ENCODE data around the gene SAPCD2.

Gene SAPCD2

DNA sequence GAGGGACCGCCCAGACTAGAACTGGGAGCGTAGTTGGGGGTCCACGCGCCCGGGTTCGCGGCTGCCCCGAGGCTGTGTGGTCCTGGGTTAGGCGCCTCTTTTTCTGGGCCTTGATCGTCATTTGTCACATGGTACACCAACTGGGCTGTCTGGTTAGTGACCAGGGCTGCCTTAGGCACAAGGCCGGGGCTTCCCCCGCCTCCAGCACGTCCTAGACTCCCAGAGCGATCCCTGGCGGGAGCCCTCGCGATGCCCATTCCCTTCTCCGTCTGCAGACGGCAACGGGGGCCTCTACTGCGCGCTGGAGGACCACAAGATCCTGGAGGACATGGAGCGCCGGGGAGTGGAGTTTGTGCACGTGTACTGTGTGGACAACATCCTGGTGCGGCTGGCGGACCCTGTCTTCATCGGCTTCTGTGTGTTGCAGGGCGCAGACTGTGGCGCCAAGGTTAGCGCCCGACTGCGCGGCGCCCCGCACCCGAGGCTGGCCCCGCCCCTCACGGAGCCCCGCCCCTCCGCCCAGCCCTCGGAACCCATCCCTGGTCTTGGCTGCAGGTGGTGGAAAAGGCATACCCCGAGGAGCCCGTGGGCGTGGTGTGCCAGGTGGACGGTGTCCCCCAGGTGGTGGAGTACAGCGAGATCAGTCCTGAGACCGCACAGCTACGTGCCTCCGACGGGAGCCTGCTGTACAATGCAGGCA is 8.5 kb upstream of the SAPCD2 start:
- Mint-ChIP-seq H3K9me3 (no peaks in the 10 kb centered on the region), H3K27ac (no peak overlapping the region), H3K4me3 (peak overlapping the region; percentile 51), H3K27me3 (ENCODE audit: low read depth) (no peaks in the 10 kb centered on the region), H3K36me3 (ENCODE audit: low read depth) (peaks cover 8% of the 10 kb centered on the region), H3K4me1 (ENCODE audit: low read depth) (peaks cover 5% of the 10 kb centered on the region)

DNA sequence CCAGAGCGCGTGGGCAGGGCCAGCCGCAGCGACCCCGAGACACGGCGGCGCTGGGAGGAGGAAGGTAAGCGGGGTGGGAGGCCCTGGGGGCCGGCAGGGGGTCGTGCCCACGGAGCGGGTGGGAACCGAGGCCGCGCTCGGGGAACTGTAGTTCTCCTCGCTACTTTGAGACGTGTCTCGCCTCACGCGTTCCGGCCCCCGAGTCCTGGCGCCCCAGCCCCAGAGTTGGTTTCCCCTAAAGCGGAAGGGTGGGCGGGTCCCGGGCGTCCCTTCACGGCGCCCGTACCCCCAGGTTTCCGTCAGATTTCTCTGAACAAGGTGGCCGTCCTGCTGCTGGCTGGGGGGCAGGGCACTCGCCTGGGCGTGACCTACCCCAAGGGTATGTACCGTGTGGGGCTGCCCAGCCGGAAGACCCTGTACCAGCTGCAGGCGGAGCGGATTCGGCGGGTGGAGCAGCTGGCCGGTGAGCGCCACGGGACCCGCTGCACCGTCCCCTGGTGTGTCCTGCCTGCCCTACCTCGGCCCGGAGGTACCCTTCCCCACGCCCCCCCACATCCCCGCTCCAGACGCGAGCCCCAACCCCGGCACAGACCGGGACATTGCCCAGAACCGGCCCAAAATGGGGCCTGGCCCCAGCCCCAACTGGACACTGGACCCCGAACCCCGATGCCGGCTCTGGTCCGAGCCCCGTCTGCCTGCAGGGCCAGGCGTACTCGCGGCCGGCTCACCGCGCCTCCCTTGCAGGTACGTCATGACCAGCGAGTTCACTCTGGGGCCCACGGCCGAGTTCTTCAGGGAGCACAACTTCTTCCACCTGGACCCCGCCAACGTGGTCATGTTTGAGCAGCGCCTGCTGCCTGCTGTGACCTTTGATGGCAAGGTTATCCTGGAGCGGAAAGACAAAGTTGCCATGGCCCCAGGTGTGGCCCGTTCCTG is 7.7 kb upstream of the SAPCD2 start:
- Mint-ChIP-seq H3K27ac (no peak overlapping the region), H3K4me3 (peak overlapping the region; percentile 72), H3K27me3 (ENCODE audit: low read depth) (no peaks in the 10 kb centered on the region), H3K9me3 (no peaks in the 10 kb centered on the region), H3K4me1 (ENCODE audit: low read depth) (peaks cover 5% of the 10 kb centered on the region), H3K36me3 (ENCODE audit: low read depth) (peaks cover 8% of the 10 kb centered on the region)

DNA sequence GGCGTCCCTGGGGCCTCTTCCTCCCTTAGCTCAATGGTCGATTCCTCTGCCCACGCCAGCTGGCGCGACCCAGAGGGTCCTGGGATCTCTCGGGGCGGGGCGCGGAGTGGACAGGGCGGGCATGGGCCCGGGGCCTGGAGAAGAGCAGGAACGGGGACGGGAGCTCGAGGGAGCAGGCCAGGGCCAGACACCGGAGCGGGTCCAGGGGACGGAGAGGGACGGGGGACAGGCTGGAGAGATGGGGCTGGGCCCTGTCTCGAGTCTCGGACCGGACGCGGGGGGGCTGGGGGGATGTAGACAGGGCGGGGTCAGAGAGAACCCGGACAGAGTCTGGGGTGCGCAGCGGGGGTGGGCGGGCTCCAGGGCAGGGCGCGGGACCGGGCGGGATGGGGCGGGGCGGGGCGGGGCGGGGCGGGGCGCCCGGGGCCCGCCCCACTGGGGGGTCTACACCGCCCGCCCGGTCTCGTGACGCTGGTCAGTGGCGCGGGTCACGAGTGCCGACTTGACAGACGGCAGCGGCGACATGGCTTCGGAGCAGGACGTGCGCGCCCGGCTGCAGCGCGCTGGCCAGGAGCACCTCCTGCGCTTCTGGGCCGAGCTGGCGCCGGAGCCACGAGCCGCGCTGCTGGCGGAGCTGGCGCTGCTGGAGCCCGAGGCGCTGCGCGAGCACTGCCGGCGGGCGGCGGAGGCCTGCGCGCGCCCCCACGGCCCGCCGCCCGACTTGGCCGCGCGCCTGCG is 6.8 kb upstream of the SAPCD2 start, which contains the start of gene UAP1L1:
TSS of gene UAP1L1 (plus strand) at position 508 of the 738 bp plus-strand sequence. CDS start at position 524, 16 bp downstream.
- H3K36me3 Mint-ChIP-seq (ENCODE audit: low read depth): peaks cover 8% of the 10 kb centered on the region
- H3K4me1 Mint-ChIP-seq (ENCODE audit: low read depth): peaks cover 5% of the 10 kb centered on the region
- H3K9me3 Mint-ChIP-seq: no peaks in the 10 kb centered on the region
- H3K27ac Mint-ChIP-seq: no peak within 1 kb of the TSS
- H3K27me3 Mint-ChIP-seq (ENCODE audit: low read depth): no peaks in the 10 kb centered on the region
- H3K4me3 Mint-ChIP-seq: peak within 1 kb of the TSS; percentile 72

DNA sequence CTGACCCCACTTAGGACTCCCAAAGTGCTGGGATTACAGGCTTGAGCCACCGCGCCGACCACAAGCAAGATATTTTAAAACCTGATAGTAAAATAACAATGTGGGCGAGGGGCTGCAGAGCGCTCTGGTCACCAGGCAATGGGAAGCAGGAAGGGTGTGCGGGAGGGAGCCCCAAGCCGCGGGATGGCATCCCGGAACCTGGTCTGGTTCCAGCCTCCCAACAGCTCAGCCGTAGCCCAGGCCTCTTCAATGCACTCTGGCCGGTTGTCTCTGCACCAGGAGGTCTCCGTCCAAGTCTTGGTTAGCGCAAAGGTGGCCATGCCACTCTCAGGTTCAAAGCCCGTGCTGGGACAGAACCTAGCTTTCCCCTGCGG is 6.3 kb upstream of the SAPCD2 start:
- Mint-ChIP-seq H3K4me1 (ENCODE audit: low read depth) (peaks cover 5% of the 10 kb centered on the region), H3K27me3 (ENCODE audit: low read depth) (no peaks in the 10 kb centered on the region), H3K36me3 (ENCODE audit: low read depth) (peaks cover 4% of the 10 kb centered on the region), H3K4me3 (peak overlapping the region; percentile 63), H3K9me3 (no peaks in the 10 kb centered on the region), H3K27ac (no peak overlapping the region)

DNA sequence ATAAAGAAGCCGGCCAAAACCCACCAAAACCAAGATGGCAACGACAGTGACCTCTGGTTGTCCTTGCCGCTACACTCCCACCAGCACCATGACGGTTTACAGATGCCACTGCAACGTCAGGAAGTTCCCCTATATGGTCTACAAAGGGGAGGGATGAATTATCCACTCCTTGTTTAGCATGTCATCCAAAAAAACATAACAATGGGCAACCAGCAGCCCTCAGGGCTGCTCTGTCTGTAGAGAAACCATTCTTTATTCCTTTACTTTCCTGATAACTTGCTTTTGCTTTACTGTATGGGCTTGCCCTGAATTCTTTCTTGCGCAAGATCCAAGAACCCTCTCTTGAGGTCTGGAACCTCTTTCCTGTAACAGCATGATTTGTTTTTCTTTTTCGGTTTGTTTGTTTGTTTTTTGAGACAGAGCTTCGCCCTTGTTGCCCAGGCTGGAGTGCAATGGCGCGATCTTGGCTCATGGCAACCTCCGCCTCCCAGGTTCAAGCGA is 5.0 kb upstream of the SAPCD2 start:
- Mint-ChIP-seq H3K4me3 (no peak overlapping the region), H3K27ac (no peak overlapping the region), H3K9me3 (no peaks in the 10 kb centered on the region)

DNA sequence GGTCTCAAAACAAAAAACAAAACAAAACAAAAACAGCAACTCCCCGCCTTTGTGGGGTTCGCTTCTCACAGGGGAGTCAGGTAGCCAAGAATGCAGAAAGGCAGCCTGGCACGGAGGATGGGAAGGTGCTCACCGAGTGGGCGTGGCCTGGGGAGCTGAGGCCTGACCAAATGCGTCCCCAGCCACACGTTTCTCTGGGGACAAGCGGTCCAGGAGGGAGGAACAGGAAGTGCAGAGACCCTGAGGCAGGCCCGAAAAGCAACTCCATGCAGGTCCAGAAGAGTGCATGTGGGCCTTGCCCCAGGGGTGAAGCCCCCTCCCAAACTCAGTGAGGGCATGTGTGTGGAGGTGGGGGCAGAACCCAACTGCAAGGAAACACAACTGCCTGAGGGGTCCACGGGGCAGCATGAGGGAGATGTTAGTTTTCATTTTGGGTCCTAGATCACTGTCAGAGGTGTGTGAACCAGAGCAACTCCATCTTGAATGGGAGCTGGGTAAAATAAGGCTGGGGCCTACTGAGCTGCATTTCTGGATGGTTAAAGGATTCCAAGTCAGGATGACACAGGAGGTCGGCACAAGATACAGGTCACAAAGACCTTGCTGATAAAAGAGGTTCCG is 4.4 kb upstream of the SAPCD2 start:
- Mint-ChIP-seq H3K27ac (no peak overlapping the region), H3K9me3 (no peaks in the 10 kb centered on the region), H3K4me1 (ENCODE audit: low read depth) (peaks cover 11% of the 10 kb centered on the region), H3K4me3 (no peak overlapping the region), H3K27me3 (ENCODE audit: low read depth) (no peaks in the 10 kb centered on the region), H3K36me3 (ENCODE audit: low read depth) (peaks cover under 1% of the 10 kb centered on the region)

More for the DNA sequence above, 5.0 kb upstream of the SAPCD2 start:
- no peaks in the 10 kb centered on the region for H3K27me3 Mint-ChIP-seq (ENCODE audit: low read depth)
- peaks cover 3% of the 10 kb centered on the region for H3K36me3 Mint-ChIP-seq (ENCODE audit: low read depth)
- H3K4me1 Mint-ChIP-seq (ENCODE audit: low read depth): peaks cover 14% of the 10 kb centered on the region

DNA sequence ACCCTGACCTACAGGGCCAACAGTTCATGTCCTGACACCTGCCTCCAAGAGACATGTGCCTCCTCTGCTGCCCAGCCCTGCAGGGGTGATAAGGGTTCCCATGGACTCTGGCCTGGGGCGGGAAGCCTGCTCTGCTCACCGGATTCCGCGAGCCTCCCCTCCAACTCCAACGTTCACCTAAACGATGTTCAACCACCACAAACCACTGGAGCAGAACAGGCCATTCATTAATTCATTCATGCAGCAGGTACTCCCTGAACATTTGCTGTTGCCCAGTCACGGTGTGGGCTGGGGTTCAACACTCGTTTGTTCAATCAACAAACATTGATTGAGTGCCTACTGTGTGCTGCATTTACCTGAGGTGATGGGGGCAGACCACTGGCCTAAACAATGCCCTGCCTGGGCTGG is 3.6 kb upstream of the SAPCD2 start:
- Mint-ChIP-seq H3K27me3 (ENCODE audit: low read depth) (no peaks in the 10 kb centered on the region), H3K9me3 (no peaks in the 10 kb centered on the region), H3K4me3 (no peak overlapping the region), H3K36me3 (ENCODE audit: low read depth) (no peaks in the 10 kb centered on the region), H3K27ac (no peak overlapping the region), H3K4me1 (ENCODE audit: low read depth) (peaks cover 10% of the 10 kb centered on the region)

DNA sequence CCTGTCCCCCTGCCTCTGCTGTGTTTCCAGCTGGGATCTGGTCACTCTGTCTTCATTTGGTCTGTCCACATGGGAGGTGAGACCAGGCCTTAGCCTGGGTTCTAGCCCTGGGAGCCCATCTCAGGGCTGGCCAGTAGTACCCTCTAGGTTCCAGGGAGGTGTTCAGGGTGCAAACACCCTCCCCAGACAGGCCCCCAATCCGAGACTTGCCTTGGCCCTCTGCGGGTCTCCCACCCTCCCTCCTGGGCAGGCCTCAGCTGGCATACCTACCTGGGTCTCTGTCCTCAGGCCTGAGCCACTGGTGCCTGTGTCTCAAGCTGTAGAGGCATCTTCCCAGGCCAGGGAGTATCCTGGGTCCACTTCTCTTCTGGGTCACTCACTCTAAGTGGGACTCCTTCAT is 925 bp upstream of the SAPCD2 start:
- peaks cover 13% of the 10 kb centered on the region for H3K4me1 Mint-ChIP-seq (ENCODE audit: low read depth)
- peak overlapping the region; percentile 85 for H3K4me3 Mint-ChIP-seq
- H3K27me3 Mint-ChIP-seq (ENCODE audit: low read depth): no peaks in the 10 kb centered on the region
- H3K27ac Mint-ChIP-seq: peak overlapping the region; percentile 77
- H3K36me3 Mint-ChIP-seq (ENCODE audit: low read depth): no peaks in the 10 kb centered on the region
- H3K9me3 Mint-ChIP-seq: no peaks in the 10 kb centered on the region

DNA sequence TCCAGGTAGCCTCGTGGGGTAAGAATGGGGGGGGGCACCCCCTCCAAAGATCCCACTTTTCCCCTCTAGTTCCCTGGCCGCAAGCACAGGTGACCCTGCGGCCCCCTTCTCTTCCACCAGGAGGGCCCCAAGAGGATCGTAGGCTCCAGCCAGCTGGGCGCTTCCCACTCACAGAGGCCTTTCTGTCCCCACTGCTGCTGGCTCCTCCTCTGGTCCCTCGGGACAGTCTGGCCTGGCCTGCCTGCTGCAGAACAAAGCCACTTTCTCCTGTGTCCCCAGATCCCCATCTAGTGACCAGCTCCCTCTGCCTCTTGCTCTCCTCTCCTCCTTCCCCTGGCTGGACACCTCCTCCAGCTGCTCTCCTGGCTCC is 534 bp upstream of the SAPCD2 start:
- Mint-ChIP-seq H3K27me3 (ENCODE audit: low read depth) (no peaks in the 10 kb centered on the region), H3K36me3 (ENCODE audit: low read depth) (no peaks in the 10 kb centered on the region), H3K4me3 (peak overlapping the region; percentile 85), H3K9me3 (no peaks in the 10 kb centered on the region), H3K4me1 (ENCODE audit: low read depth) (peaks cover 13% of the 10 kb centered on the region), H3K27ac (peak overlapping the region; percentile 77)

DNA sequence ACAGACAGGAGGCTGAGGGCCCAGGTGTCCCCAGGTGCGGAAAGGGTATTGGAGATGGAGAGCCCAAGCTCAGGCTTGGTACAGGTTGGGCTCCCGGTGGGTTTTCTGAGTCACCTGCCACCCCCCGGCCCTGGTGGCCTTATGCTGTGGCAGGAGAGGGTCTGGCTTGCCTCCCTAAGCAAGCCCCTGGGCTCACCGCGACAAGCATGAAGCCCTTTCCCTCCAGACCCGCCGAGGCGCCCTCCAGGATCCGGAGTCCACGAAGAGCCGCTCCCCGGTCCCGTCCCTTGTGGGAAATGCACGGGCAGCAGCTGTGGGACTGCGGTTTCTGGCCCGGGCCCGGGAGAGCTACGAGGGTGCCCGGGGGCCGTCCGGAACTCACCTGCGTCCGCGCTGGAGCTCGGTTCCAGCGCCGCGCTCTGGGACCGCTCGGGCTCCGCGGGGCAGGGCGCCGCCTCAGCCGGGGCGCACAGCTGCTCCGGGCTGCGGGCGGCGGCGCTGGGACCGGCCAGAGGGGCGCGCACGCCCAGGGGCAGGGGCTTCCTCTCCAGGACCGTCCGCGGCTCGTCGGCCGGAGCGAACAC is 757 bp downstream of the SAPCD2 start:
- peaks cover 3% of the 10 kb centered on the region for H3K36me3 Mint-ChIP-seq (ENCODE audit: low read depth)
- H3K27ac Mint-ChIP-seq: no peak overlapping the region
- H3K4me1 Mint-ChIP-seq (ENCODE audit: low read depth): peaks cover 13% of the 10 kb centered on the region
- H3K4me3 Mint-ChIP-seq: peak overlapping the region; percentile 68
- no peaks in the 10 kb centered on the region for H3K9me3 Mint-ChIP-seq
- no peaks in the 10 kb centered on the region for H3K27me3 Mint-ChIP-seq (ENCODE audit: low read depth)

DNA sequence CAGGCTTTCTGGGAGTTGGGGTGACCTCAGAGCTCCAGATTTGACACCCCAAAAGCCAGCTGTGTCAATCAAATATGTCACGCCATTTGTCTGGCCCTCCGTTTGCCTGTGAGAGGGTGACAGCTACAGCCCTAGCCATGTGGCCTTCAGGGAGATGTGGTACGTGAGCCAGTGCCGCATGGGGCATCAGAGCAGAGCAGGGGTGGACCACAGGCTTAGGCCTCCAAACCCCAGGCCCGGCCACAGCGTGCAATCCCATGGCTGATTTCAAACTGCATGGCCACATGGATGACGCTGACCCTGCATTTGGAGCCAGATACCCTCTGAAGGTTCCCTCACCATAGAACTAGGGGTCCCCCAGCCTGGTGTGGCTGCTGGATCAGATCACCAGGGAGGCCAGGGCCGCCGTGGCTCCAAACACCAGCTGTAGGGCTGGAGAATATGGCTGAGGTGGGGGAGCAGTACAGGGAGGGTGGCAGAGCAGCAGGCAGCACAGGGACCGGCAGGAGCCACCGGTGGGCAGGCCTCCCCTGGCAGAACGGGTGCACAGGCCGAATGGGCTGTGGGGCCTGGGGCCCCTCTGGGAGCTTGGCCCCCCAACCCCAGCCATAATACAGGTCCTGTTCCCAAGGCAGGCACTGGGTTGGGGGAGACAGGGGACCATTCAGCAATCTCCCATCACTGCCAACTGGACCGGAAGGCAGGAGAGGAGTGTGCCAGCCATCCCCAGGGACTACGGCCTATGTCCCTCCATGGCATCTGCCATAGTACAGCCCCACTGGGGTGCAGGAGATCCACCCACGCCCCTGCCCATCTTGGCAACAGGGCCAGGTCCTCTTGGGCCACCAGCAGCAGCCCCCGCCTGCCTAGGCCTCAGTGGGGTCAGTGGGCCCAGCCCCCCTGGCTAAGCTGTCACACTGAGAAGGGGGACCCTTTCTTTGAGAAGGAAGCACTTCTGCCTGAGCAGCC is 1.5 kb downstream of the SAPCD2 start:
- Mint-ChIP-seq H3K27me3 (ENCODE audit: low read depth) (no peaks in the 10 kb centered on the region), H3K36me3 (ENCODE audit: low read depth) (peaks cover 6% of the 10 kb centered on the region), H3K9me3 (no peaks in the 10 kb centered on the region), H3K4me3 (peak overlapping the region; percentile 68), H3K27ac (no peak overlapping the region), H3K4me1 (ENCODE audit: low read depth) (peaks cover 16% of the 10 kb centered on the region)

DNA sequence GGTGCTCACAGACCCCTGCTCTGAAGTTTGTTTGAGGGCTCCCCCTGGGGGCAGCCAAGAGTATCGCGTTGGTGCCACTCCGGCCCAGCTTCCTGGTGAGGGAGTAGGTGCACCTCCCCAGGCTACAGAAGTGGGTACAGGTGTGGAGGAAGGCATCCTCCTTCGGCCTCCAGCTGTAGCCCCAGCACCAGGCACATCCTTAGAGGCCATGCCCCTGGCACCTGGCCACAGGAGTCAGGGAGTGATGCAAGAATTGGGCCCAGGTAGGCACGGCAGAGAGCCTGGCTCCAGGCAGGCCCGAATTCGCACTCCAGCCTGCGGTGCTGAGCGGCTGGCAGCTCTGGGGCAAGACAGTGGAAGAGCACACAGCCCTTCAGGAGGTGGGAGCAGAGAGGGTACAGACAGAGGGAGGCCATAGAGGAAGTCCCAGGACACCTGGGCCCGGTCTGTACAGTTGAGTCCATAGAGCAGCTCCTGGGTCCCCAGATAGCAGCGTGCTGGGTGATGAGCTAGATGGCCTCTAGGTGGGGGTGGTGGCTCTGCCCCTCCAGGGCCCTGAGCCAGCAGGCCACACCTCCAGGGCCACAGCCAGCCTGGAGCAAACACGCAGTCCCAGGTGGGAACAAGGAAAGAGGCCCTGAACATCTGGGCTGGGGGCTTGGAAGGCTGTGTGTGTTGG is 2.4 kb downstream of the SAPCD2 start:
- H3K27ac Mint-ChIP-seq: peak overlapping the region; percentile 65
- H3K4me3 Mint-ChIP-seq: peak overlapping the region; percentile 55
- peaks cover 16% of the 10 kb centered on the region for H3K4me1 Mint-ChIP-seq (ENCODE audit: low read depth)
- no peaks in the 10 kb centered on the region for H3K27me3 Mint-ChIP-seq (ENCODE audit: low read depth)
- H3K9me3 Mint-ChIP-seq: no peaks in the 10 kb centered on the region
- H3K36me3 Mint-ChIP-seq (ENCODE audit: low read depth): peaks cover 6% of the 10 kb centered on the region

Data from T-helper 1 cell treated with Interleukin-12 subunit alpha and Interleukin-12 subunit beta and Interleukin-4 antibody, amounts not matched to agents 30 μg/mL and 1 μg/mL, for 36 hours (primary cell).